WERI-Rb-1 (cell line): Measurements from ENCODE around the gene BAD.

Experiments used
- DNase-seq: peaks from one replicate; pipeline ENCODE4 v3.0.0-alpha.2; 2020
- H3K27ac ChIP-seq: fragments of 250-450 bp; sonication (Bioruptor Pico); 2 replicates; pipeline ENCODE4 v1.5.1; 2020; ENCODE audit warnings: mild to moderate bottlenecking, moderate library complexity
- H3K27me3 ChIP-seq: fragments of 250-450 bp; sonication (Bioruptor Pico); 2 replicates; pipeline ENCODE4 v1.5.1; 2021; ENCODE audit warnings: mild to moderate bottlenecking, low read depth, moderate library complexity; ENCODE audit not compliant: insufficient read depth, severe bottlenecking
- H3K36me3 ChIP-seq: fragments of 250-450 bp; sonication (Bioruptor Pico); 2 replicates; pipeline ENCODE4 v1.5.1; 2020; ENCODE audit warnings: mild to moderate bottlenecking, moderate library complexity
- H3K4me3 ChIP-seq: 2 replicates; pipeline ENCODE4 v1.5.1; 2011; ENCODE audit warnings: low read depth, mild to moderate bottlenecking, control low read depth, low read length
- H3K9me3 ChIP-seq: fragments of 250-450 bp; sonication (Bioruptor Pico); 2 replicates; pipeline ENCODE4 v1.5.1; 2021; ENCODE audit warnings: mild to moderate bottlenecking, moderate library complexity; ENCODE audit not compliant: severe bottlenecking
- CTCF ChIP-seq: IDR thresholded peaks from 2 replicates; pipeline ENCODE4 v1.5.1; 2011; ENCODE audit warnings: low read depth, mild to moderate bottlenecking, control low read depth, inconsistent platforms, low read length

The BAD gene

DNA sequence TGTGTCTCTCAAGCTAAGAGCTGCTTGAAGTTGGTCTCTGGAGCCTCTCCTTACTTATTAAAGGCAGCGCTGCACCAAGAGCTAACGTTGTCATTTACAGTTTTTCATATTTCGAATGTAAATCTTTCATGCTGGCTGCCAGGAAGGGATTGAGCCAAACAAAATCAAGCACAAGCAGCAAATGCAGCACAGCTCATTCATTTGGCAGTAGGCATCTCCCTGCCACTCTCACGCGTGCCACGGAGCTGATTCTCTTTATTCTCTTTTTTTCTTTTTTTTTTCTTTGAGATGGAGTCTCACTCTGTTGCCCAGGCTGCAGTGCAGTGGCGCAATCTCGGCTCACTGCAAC lies 51.5 kb downstream of the BAD start:
- Histone ChIP-seq H3K4me3 (no peak overlapping the region), H3K27me3 (no peaks in the 10 kb centered on the region), H3K9me3 (no peaks in the 10 kb centered on the region), H3K27ac (no peak overlapping the region), H3K36me3 (peaks cover 11% of the 10 kb centered on the region)
- no peak for TF ChIP-seq CTCF
- DNase-seq, result no peak

- Histone ChIP-seq H3K4me3 (no peak overlapping the region), H3K27me3 (no peaks in the 10 kb centered on the region), H3K9me3 (no peaks in the 10 kb centered on the region), H3K27ac (no peak overlapping the region), H3K36me3 (peaks cover 7% of the 10 kb centered on the region)
- TF ChIP-seq CTCF, result no peak
- no peak for DNase-seq
These were observed 52.1 kb downstream of the BAD start for GRCh38 chr11:64232182-64232966.

DNA sequence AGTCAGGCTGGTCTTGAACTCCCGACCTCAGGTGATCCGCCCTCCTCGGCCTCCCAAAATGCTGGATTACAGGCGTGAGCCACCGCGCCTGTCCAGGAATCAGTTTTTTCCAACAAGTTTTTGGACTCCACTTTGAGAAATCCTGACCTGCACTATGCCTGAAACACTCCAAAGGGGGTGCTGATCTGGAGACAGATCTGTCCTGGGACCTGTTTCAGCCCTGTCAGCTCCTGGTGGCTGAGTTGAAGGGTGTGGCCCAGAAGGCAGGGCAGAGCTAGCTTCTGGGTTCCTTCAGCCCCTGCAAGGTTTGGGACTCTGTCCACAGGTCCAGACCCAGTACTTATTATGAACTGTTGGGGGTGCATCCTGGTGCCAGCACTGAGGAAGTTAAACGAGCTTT lies 52.9 kb downstream of the BAD start:
- no peak for DNase-seq
- no peaks in the 10 kb centered on the region for H3K27me3 ChIP-seq
- peaks cover 5% of the 10 kb centered on the region for H3K36me3 ChIP-seq
- H3K27ac ChIP-seq, result no peak overlapping the region
- H3K4me3 ChIP-seq, result no peak overlapping the region
- H3K9me3 ChIP-seq, result no peaks in the 10 kb centered on the region
- TF ChIP-seq CTCF, result no peak

DNA sequence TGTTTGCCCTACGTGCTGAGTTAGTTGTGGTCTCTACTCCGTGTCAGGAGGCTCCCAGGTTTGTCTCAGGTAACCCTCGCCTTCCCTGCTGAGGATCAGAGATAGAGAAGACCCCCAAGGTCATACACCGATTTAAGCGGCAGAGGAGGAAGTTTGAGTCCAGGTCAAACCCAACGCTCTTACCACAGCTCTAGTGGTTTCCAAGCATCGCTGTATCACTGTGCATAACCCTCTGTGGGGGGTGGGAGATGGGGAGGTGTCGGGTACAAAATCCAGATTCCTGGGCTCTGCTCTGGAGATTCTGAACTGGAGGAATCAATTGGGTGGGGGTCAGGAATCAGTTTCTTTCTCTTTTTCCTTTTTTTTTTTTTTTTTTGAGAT lies 53.5 kb downstream of the BAD start:
- Histone ChIP-seq H3K36me3 (peaks cover 2% of the 10 kb centered on the region), H3K27me3 (no peaks in the 10 kb centered on the region), H3K27ac (peak overlapping the region; percentile 71), H3K9me3 (no peaks in the 10 kb centered on the region), H3K4me3 (peak overlapping the region; percentile 72)
- TF ChIP-seq CTCF, result no peak
- DNase-seq, result no peak

DNA sequence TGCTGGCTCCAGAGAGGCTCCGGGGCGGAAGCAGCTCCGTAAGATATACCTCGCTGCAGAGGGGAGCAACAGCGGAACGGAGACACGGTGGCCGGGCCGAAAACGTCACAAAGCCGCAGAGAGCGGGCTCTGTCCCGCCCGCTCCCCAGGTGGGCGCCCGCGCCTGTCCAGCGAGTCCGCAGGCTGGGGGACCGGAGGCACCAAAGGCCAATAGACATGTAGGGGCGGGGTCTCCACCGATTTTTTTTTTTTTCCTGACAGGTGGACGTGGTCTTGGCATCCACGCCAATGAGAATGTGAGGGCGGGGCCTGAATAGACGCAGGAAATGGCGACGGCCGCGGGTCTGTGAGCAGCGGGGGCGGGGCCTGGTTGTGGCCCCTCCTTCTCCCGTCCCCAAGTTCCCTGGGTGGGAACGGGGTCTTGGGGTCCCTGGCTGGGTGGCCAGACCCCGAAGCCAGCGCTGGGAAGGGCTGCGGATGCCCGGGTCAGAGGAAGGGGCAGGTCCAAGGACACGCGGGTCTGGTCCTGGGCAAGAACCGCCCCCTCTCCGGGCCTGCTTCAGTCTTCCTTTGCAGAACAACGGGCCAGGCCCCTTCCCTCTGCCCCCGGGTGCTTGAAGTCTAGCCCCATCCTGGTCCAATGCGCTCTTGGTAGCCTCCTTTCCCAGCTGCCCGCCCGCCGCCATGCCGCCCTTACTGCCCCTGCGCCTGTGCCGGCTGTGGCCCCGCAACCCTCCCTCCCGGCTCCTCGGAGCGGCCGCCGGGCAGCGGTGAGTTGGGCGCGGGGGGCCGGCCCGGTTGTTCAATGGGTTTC lies 54.1 kb downstream of the BAD start, which contains the start of gene DNAJC4:
DNAJC4 (plus strand) TSS at position 378 of the 814 bp plus-strand sequence; CDS start at position 685, 307 bp downstream.
- H3K27ac ChIP-seq, result peak within 1 kb of the TSS; percentile 75

More for the DNA sequence above, 54.1 kb downstream of the BAD start, which contains the start of gene DNAJC4:
- DNase-seq, result peak; percentile 96
- TF ChIP-seq CTCF, result no peak
- no peaks in the 10 kb centered on the region for H3K9me3 ChIP-seq
- peak within 1 kb of the TSS; percentile 72 for H3K4me3 ChIP-seq
- H3K27me3 ChIP-seq, result no peaks in the 10 kb centered on the region
- H3K36me3 ChIP-seq, result no peaks in the 10 kb centered on the region
